ENCODE measurements around the gene HELZ. TPM values are rescaled to one million over a fixed set of nuclear protein-coding genes. Genes with fewer than 3 reads are reported as not detected.

HELZ gene
- total RNA-seq, 8 experiments from 2014 or later = 22.0 to 106 (median 27.4) TPM

DNA sequence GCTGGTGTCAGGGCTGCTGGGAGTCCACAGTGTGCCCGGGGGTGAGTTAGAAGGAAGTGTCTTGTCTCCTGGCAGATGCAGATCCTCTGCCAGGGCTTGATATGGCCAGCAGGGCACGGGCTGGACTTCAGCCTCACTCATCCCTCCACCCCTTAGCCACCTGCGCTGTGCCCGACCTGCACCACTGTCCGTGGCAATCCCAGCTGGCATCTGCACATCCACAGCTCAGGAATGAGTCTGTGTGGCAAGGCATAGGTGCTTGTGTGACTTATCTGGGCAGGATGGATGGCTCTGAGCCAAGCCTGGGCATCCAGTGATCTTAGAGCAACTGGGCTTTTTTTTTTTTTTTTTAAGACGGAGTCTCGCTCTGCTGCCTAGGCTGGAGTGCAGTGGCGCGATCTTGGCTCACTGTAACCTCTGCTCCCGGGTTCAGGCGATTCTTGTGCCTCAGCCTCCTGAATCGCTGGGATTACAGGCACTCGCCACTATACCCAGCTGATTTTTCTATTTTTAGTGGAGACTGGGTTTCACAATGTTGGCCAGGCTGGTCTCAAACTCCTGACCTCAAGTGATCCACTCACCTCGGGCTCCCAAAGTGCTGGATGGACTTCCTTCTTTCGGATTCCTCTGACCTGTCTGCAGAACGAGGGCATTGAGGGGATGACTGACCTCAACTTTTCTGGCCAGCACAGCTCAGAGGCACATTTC, 223.1 kb downstream of the HELZ start:
- H3K4me1 ChIP-seq (replicated peaks in 1 of 2) = peaks cover 27 to 31% of the 10 kb centered on the region in 2 donors
- in situ Hi-C loops (cut with MboI; ENCODE audit: low pct_unique_long_range_greater_than_20kb in 2 of 9, low sequenced_read_pairs in 9 of 9, unreplicated experiment in 9 of 9) = no loop called here
- H3K4me3 ChIP-seq = no peak overlapping the region
- WGBS, 10 experiments = 25 to 98% (median 87%) methylated on average over 1 to 8 of the region's 16 CpGs; no CpG with 5 or more reads in 2 of the 10 experiments
- H3K27ac ChIP-seq = no peak overlapping the region
- ATAC-seq (replicated peaks in 6 of 8) = no peak

DNA sequence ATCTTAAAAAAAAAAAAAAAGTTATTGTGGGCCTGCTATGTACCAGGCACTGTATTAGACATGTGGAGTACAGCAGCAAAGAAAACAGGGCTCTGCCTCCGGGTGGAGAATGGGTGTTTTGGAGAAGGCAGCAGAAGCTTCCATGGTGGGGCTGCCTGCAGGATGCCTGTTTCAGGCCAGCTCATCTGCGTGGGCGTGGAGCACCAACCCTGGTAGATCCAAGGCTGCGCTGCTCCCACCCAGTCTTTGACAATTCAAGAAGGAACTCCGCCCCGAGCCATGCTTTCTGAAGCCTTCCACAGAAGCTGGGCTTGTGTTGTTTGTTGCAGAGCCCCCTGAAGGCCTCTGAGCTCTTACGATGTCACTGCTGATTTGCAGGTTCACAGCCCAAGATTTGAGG, 223.8 kb downstream of the HELZ start:
- H3K4me1 ChIP-seq (replicated peaks in 1 of 2) = peaks cover 27 to 31% of the 10 kb centered on the region in 2 donors
- in situ Hi-C loops (cut with MboI; ENCODE audit: low pct_unique_long_range_greater_than_20kb in 2 of 9, low sequenced_read_pairs in 9 of 9, unreplicated experiment in 9 of 9) = no loop called here
- ATAC-seq (replicated peaks in 6 of 8) = peak in 3 of 8 experiments; percentile 27 to 60 (median 54)
- 27 to 100% (median 83%) methylated on average over 1 to 4 of the region's 7 CpGs; no CpG with 5 or more reads in 3 of the 10 experiments for WGBS, 10 experiments
- H3K4me3 ChIP-seq = no peak overlapping the region
- no peak overlapping the region for H3K27ac ChIP-seq

Other genes starting within 250 kb of the HELZ start
- 1 to 10 TPM in 1 of 8 experiments, under 1 TPM in 5, not detected in 2; 0.25 to 1.4 (median 0.53) TPM for gene CACNG1, start 200.6 kb downstream of the HELZ start, total RNA-seq
- 10 to 100 TPM; 25.7 to 59.5 (median 39.6) TPM for gene PSMD12, start 121.4 kb upstream of the HELZ start, total RNA-seq
- gene PITPNC1, start 132.1 kb upstream of the HELZ start, total RNA-seq = 10 to 100 TPM in 7 of 8 experiments, 1 to 10 TPM in 1; 8.8 to 67.0 (median 19.7) TPM

Data from motor neuron (in vitro differentiated cells).